Esophagus muscularis mucosa (tissue), 4 donors: ENCODE measurements around the gene MADCAM1. TPM values are rescaled to one million over a fixed set of nuclear protein-coding genes. Genes with fewer than 3 reads are reported as not detected.

Source experiments
- DNase-seq: peaks from one replicate; pipeline ENCODE4 v3.0.0-alpha.2; 2017; ENCODE audit errors: extremely low spot score
- H3K27ac ChIP-seq, 4 donors: fragments of 200-600 bp; sonication (generic); replicated peaks in 1 of 4; 1 replicate in 3 of 4; 2 replicates in 1 of 4; pipeline ENCODE4 v1.5.1; 2016 to 2019; ENCODE audit warnings: mild to moderate bottlenecking in 1 of 4
- H3K27me3 ChIP-seq, 4 donors: fragments of 200-600 bp; sonication (generic); one replicate each; pipeline versions ENCODE4 v1.5.1 to v1.6.0; 2016 to 2019
- H3K36me3 ChIP-seq, 4 donors: fragments of 200-600 bp; sonication (generic); one replicate each; pipeline ENCODE4 v1.5.1; 2016 to 2019
- H3K4me1 ChIP-seq, 4 donors: fragments of 200-600 bp; sonication (generic); one replicate each; pipeline ENCODE4 v1.5.1; 2016 to 2019
- H3K4me3 ChIP-seq, 4 donors: fragments of 200-600 bp; sonication (generic); 1 replicate in 2 of 4; 2 replicates in 2 of 4; pipeline ENCODE4 v1.5.1; 2016 to 2019; ENCODE audit warnings: mild to moderate bottlenecking in 4 of 4, moderate library complexity in 1 of 4
- H3K9me3 ChIP-seq, 4 donors: fragments of 200-600 bp; sonication (generic); 1 replicate in 3 of 4; 2 replicates in 1 of 4; pipeline ENCODE4 v1.5.1; 2016 to 2019
- CTCF ChIP-seq, 3 experiments: fragments of 200-600 bp in 2 of 3; fragments of 450-650 bp in 1 of 3; sonication (generic) in 2 of 3; IDR thresholded peaks; one replicate each; pipeline ENCODE4 v1.5.1; 2017 to 2019; ENCODE audit warnings: antibody characterized with exemption in 3 of 3, mild to moderate bottlenecking in 2 of 3, moderate library complexity in 1 of 3
- EP300 ChIP-seq: sonication (generic); formaldehyde crosslinking; IDR thresholded peaks from one replicate; pipeline ENCODE4 v1.6.1; 2017; ENCODE audit warnings: antibody characterized with exemption
- POLR2A ChIP-seq: fragments of 450-650 bp; IDR thresholded peaks from one replicate; pipeline ENCODE4 v1.6.1; 2017; ENCODE audit warnings: antibody characterized with exemption, moderate library complexity, mild to moderate bottlenecking, low read depth
- POLR2AphosphoS5 ChIP-seq, 2 donors: sonication (generic); formaldehyde crosslinking; IDR thresholded peaks; one replicate each; pipeline ENCODE4 v1.6.1; 2017; ENCODE audit warnings: antibody characterized with exemption in 2 of 2
- WGBS: methylation state at CpG from one replicate; pipeline ENCODE4 v1.1.5; 2018; 5-methylcytosine and 5-hydroxymethylcytosine counted together
- intact Hi-C: fragments of 100-400 bp; cut with DNase I; formaldehyde crosslinking; loops from one replicate; pipeline ENCODE4 v1.15.1; 2023
- small RNA-seq, 3 donors: library from RNA; depleted of rRNA; stranded (forward); fragments of <200 nt; gene quantifications; one replicate each; pipeline ENCODE3, GENCODE V24; 2016
- total RNA-seq, 4 donors: library from RNA; depleted of rRNA; stranded (reverse); fragments of >200 nt; gene quantifications; one replicate each; pipeline versions ENCODE4 v1.1.0 to v1.2.1, GENCODE V29; 2016

The MADCAM1 gene
- total RNA-seq, 4 donors from 2014 or later, result 0.17 to 0.42 TPM; not detected in 2

GRCh38 chr19:547117-547516, 50.8 kb downstream of the MADCAM1 start:
- Histone ChIP-seq H3K4me1 (peaks cover 3 to 23% (median 9%) of the 10 kb centered on the region in 4 donors), H3K9me3 (no peaks in the 10 kb centered on the region), H3K27ac (no peak overlapping the region), H3K27me3 (peaks cover 0 to 43% (median 4%) of the 10 kb centered on the region in 4 donors), H3K4me3 (no peak overlapping the region), H3K36me3 (peaks cover 3 to 13% (median 9%) of the 10 kb centered on the region in 4 donors)
- no peak for DNase-seq
- WGBS, result 91% methylated on average over 8 of the region's 15 CpGs
- intact Hi-C loops, result no loop called here
- TF ChIP-seq CTCF (IDR thresholded peaks at IDR 0.05) (no peak), EP300 (no peak), POLR2A (no peak), POLR2AphosphoS5 (IDR thresholded peaks at IDR 0.05) (no peak)

GRCh38 chr19:547836-548720, 51.8 kb downstream of the MADCAM1 start:
- 81% methylated on average over 25 of the region's 26 CpGs for WGBS
- no peak for DNase-seq
- Histone ChIP-seq H3K4me3 (no peak overlapping the region), H3K27ac (no peak overlapping the region), H3K36me3 (peaks cover 0 to 3% (median 1%) of the 10 kb centered on the region in 4 donors), H3K9me3 (no peaks in the 10 kb centered on the region), H3K27me3 (peaks cover 0 to 43% (median 4%) of the 10 kb centered on the region in 4 donors), H3K4me1 (peaks cover 3 to 23% (median 9%) of the 10 kb centered on the region in 4 donors)
- intact Hi-C loops, result no loop called here
- TF ChIP-seq POLR2AphosphoS5 (IDR thresholded peaks at IDR 0.05) (no peak), EP300 (no peak), POLR2A (no peak), CTCF (IDR thresholded peaks at IDR 0.05) (no peak)

- TF ChIP-seq CTCF (IDR thresholded peaks at IDR 0.05) (no peak), POLR2AphosphoS5 (IDR thresholded peaks at IDR 0.05) (no peak), POLR2A (no peak), EP300 (no peak)
Observed at GRCh38 chr19:548886-549830, 52.9 kb downstream of the MADCAM1 start.

GRCh38 chr19:554817-555216, 58.5 kb downstream of the MADCAM1 start:
- WGBS, result 78% methylated on average over 20 of the region's 20 CpGs
- intact Hi-C loops, result no loop called here

More at GRCh38 chr19:548886-549830, 52.9 kb downstream of the MADCAM1 start:
- Histone ChIP-seq H3K4me3 (no peak overlapping the region), H3K4me1 (peaks cover 0 to 15% (median 6%) of the 10 kb centered on the region in 4 donors), H3K27me3 (peaks cover 0 to 43% (median 4%) of the 10 kb centered on the region in 4 donors), H3K9me3 (no peaks in the 10 kb centered on the region), H3K36me3 (no peaks in the 10 kb centered on the region), H3K27ac (no peak overlapping the region)
- DNase-seq, result no peak
- intact Hi-C loops, result no loop called here
- WGBS, result 80% methylated on average over 19 of the region's 52 CpGs

More at GRCh38 chr19:554817-555216, 58.5 kb downstream of the MADCAM1 start:
- Histone ChIP-seq H3K4me1 (peaks cover 14 to 22% (median 16%) of the 10 kb centered on the region in 4 donors), H3K4me3 (no peak overlapping the region), H3K27ac (no peak overlapping the region), H3K36me3 (no peaks in the 10 kb centered on the region), H3K9me3 (no peaks in the 10 kb centered on the region), H3K27me3 (peaks cover 0 to 14% (median 0%) of the 10 kb centered on the region in 4 donors)
- TF ChIP-seq CTCF (IDR thresholded peaks at IDR 0.05) (no peak), EP300 (no peak), POLR2AphosphoS5 (IDR thresholded peaks at IDR 0.05) (no peak), POLR2A (no peak)
- DNase-seq, result no peak

Small RNA genes within 50 kb of the gene (small RNA-seq; reads per million reads assigned to genes)
- gene RNA5SP462, result 0 reads per million in 3 donors

Other genes with a start within 250 kb of the MADCAM1 start
- gene PLPP2, start 205.1 kb upstream of the MADCAM1 start, total RNA-seq, result 1 to 10 TPM; 2.1 to 9.1 (median 5.0) TPM
- gene MIER2, start 151.7 kb upstream of the MADCAM1 start, total RNA-seq, result 10 to 100 TPM; 11.6 to 26.4 (median 18.9) TPM
- gene C2CD4C, start 87.3 kb upstream of the MADCAM1 start, total RNA-seq, result 1 to 10 TPM in 3 of 4 donors, under 1 TPM in 1; 0.46 to 3.7 (median 1.7) TPM
- 10 to 100 TPM; 11.2 to 35.6 (median 18.7) TPM for gene SHC2, start 35.5 kb upstream of the MADCAM1 start, total RNA-seq
- 10 to 100 TPM; 61.7 to 86.6 (median 64.4) TPM for gene TPGS1, start 11.0 kb downstream of the MADCAM1 start, total RNA-seq
- gene CDC34, start 35.3 kb downstream of the MADCAM1 start, total RNA-seq, result 100 to 1,000 TPM in 1 of 4 donors, 10 to 100 TPM in 3; 62.5 to 100 (median 76.2) TPM
- gene GZMM, start 47.6 kb downstream of the MADCAM1 start, total RNA-seq, result under 1 TPM in 2 of 4 donors, not detected in 2; 0.50 to 0.58 TPM
- gene BSG, start 76.1 kb downstream of the MADCAM1 start, total RNA-seq, result 100 to 1,000 TPM; 304 to 416 (median 362) TPM
- gene HCN2, start 93.4 kb downstream of the MADCAM1 start, total RNA-seq, result under 1 TPM; 0.19 to 0.50 (median 0.41) TPM
- gene POLRMT, start 137.1 kb downstream of the MADCAM1 start, total RNA-seq, result 10 to 100 TPM; 20.8 to 40.7 (median 30.4) TPM
- 1 to 10 TPM in 2 of 4 donors, under 1 TPM in 2; 0.50 to 2.1 (median 1.4) TPM for gene FGF22, start 143.4 kb downstream of the MADCAM1 start, total RNA-seq
- gene RNF126, start 166.7 kb downstream of the MADCAM1 start, total RNA-seq, result 10 to 100 TPM; 41.5 to 63.5 (median 62.3) TPM
- 100 to 1,000 TPM; 115 to 226 (median 217) TPM for gene FSTL3, start 179.9 kb downstream of the MADCAM1 start, total RNA-seq
- under 1 TPM in 1 of 4 donors, not detected in 3; 0.34 TPM for gene PRSS57, start 199.0 kb downstream of the MADCAM1 start, total RNA-seq
- 100 to 1,000 TPM in 1 of 4 donors, 10 to 100 TPM in 3; 42.8 to 119 (median 70.8) TPM for gene PALM, start 212.4 kb downstream of the MADCAM1 start, total RNA-seq